Mesendoderm (in vitro differentiated cells): ENCODE data around the gene KLHL26.
"Not testable (repeated sequence)": the region's sequence is repeated elsewhere in the genome, so short reads cannot be mapped to it uniquely, and the experiment has no call there.

Experiments used
- DNase-seq: peaks from one replicate; pipeline ENCODE4 v3.0.0; 2013
- H2AK5ac ChIP-seq: 2 replicates; pipeline ENCODE4 v1.6.1; 2013; ENCODE audit warnings: low read length, inconsistent platforms
- H2BK120ac ChIP-seq: 2 replicates; pipeline ENCODE4 v1.6.1; 2013; ENCODE audit warnings: low read depth, mild to moderate bottlenecking, low read length, moderate library complexity, mixed read lengths
- H2BK15ac ChIP-seq: replicated peaks from 2 replicates; pipeline ENCODE4 v1.6.1; 2013; ENCODE audit warnings: low read depth, mild to moderate bottlenecking, moderate library complexity
- H2BK5ac ChIP-seq: 2 replicates; pipeline ENCODE4 v1.6.1; 2013; ENCODE audit warnings: low read length, inconsistent platforms
- H3K18ac ChIP-seq: 2 replicates; pipeline ENCODE4 v1.6.1; 2013; ENCODE audit warnings: mild to moderate bottlenecking, low read length, mixed read lengths
- H3K23ac ChIP-seq: one replicate; pipeline ENCODE4 v1.6.1; 2013; ENCODE audit warnings: low read length
- H3K27ac ChIP-seq: 2 replicates; pipeline ENCODE4 v1.5.1; 2013; ENCODE audit warnings: low read depth, mild to moderate bottlenecking, inconsistent platforms, low read length, moderate library complexity
- H3K27me3 ChIP-seq: 2 replicates; pipeline ENCODE4 v1.6.1; 2013; ENCODE audit warnings: low read length, control low read depth, mild to moderate bottlenecking, inconsistent platforms; ENCODE audit not compliant: insufficient read depth, poor library complexity
- H3K36me3 ChIP-seq: 2 replicates; pipeline ENCODE4 v1.6.1; 2013; ENCODE audit warnings: low read length, inconsistent platforms; ENCODE audit not compliant: control insufficient read depth, insufficient read depth
- H3K4ac ChIP-seq: one replicate; pipeline ENCODE4 v1.6.1; 2013; ENCODE audit warnings: low read depth, mild to moderate bottlenecking, low read length, moderate library complexity
- H3K4me1 ChIP-seq: 2 replicates; pipeline ENCODE4 v1.6.1; 2013; ENCODE audit warnings: low read depth, low read length, inconsistent platforms; ENCODE audit not compliant: control insufficient read depth
- H3K4me2 ChIP-seq: 2 replicates; pipeline ENCODE4 v1.6.1; 2013; ENCODE audit warnings: low read length
- H3K4me3 ChIP-seq: 2 replicates; pipeline ENCODE4 v1.5.1; 2013; ENCODE audit warnings: mild to moderate bottlenecking, low read length
- H3K56ac ChIP-seq: one replicate; pipeline ENCODE4 v1.6.1; 2013; ENCODE audit warnings: low read length
- H3K79me1 ChIP-seq: 2 replicates; pipeline ENCODE4 v1.6.1; 2013; ENCODE audit warnings: low read length, inconsistent platforms
- H3K79me2 ChIP-seq: 2 replicates; pipeline ENCODE4 v1.6.1; 2013; ENCODE audit warnings: mild to moderate bottlenecking, low read length; ENCODE audit not compliant: control insufficient read depth, insufficient read depth
- H3K9ac ChIP-seq: 2 replicates; pipeline ENCODE4 v1.6.1; 2013; ENCODE audit warnings: low read length, inconsistent platforms
- H4K5ac ChIP-seq: one replicate; pipeline ENCODE4 v1.6.1; 2013; ENCODE audit warnings: low read length
- H4K8ac ChIP-seq: one replicate; pipeline ENCODE4 v1.6.1; 2013; ENCODE audit warnings: low read depth, mild to moderate bottlenecking, control low read depth, low read length, moderate library complexity
- WGBS: extraction: QIAGEN DNeasy Blood & Tissue Kit; methylation state at CpG from one replicate; pipeline ENCODE4 v1.1.7; 2013; ENCODE audit warnings: low lambda C conversion rate, missing lambda C conversion rate; ENCODE audit not compliant: insufficient coverage; ENCODE audit errors: extremely low coverage; 5-methylcytosine and 5-hydroxymethylcytosine counted together

KLHL26 gene

GRCh38 chr19:18599485-18599884 is 37.3 kb upstream of the KLHL26 start:
- no peaks in the 10 kb centered on the region for H3K79me1 ChIP-seq
- no peak overlapping the region for H2BK120ac ChIP-seq
- no peak overlapping the region for H2BK5ac ChIP-seq
- no peak for DNase-seq
- no peak overlapping the region for H3K4me3 ChIP-seq
- H2BK15ac ChIP-seq = no peak overlapping the region
- H3K9ac ChIP-seq = no peak overlapping the region
- no peak overlapping the region for H3K18ac ChIP-seq
- H3K36me3 ChIP-seq = no peaks in the 10 kb centered on the region
- no peak overlapping the region for H3K4me2 ChIP-seq
- H3K27ac ChIP-seq = no peak overlapping the region
- no peak overlapping the region for H3K23ac ChIP-seq
- H3K79me2 ChIP-seq = no peaks in the 10 kb centered on the region
- no peak overlapping the region for H2AK5ac ChIP-seq
- no CpG with 5 or more reads among the region's 20 CpGs for WGBS
- H3K27me3 ChIP-seq = no peaks in the 10 kb centered on the region
- H3K4ac ChIP-seq = no peak overlapping the region
- H4K8ac ChIP-seq = no peak overlapping the region
- no peak overlapping the region for H4K5ac ChIP-seq
- peaks cover 8% of the 10 kb centered on the region for H3K4me1 ChIP-seq
- no peak overlapping the region for H3K56ac ChIP-seq

- H3K36me3 ChIP-seq, H3K27me3 ChIP-seq, H3K4me3 ChIP-seq, H2BK5ac ChIP-seq, H3K4me2 ChIP-seq, H3K27ac ChIP-seq, H3K4ac ChIP-seq, H3K79me2 ChIP-seq, H2AK5ac ChIP-seq, H3K79me1 ChIP-seq, H3K9ac ChIP-seq, H2BK15ac ChIP-seq, H4K5ac ChIP-seq, H3K56ac ChIP-seq, H3K4me1 ChIP-seq, DNase-seq, H3K18ac ChIP-seq, H3K23ac ChIP-seq, H4K8ac ChIP-seq, H2BK120ac ChIP-seq: not testable (repeated sequence)
- no CpG with 5 or more reads among the region's 15 CpGs for WGBS
Observed at GRCh38 chr19:18600692-18601397, 36.0 kb upstream of the KLHL26 start.

GRCh38 chr19:18601875-18602274 is 35.0 kb upstream of the KLHL26 start:
- no peaks in the 10 kb centered on the region for H3K36me3 ChIP-seq
- no CpG with 5 or more reads among the region's 4 CpGs for WGBS

GRCh38 chr19:18603255-18603957 is 33.4 kb upstream of the KLHL26 start:
- WGBS = no CpG with 5 or more reads among the region's 32 CpGs
- Histone ChIP-seq H3K4me2 (peak overlapping the region; percentile 26), H3K79me2 (no peaks in the 10 kb centered on the region), H3K18ac (peak overlapping the region; percentile 22), H2BK5ac (no peak overlapping the region), H3K36me3 (no peaks in the 10 kb centered on the region), H4K8ac (no peak overlapping the region), H3K27ac (no peak overlapping the region), H3K27me3 (peaks cover 23% of the 10 kb centered on the region), H2BK15ac (no peak overlapping the region), H3K4ac (no peak overlapping the region), H3K79me1 (no peaks in the 10 kb centered on the region), H4K5ac (no peak overlapping the region), H3K56ac (peak overlapping the region; percentile 77), H3K9ac (peak overlapping the region; percentile 51), H2BK120ac (no peak overlapping the region), H3K4me3 (no peak overlapping the region), H3K4me1 (peaks cover 2% of the 10 kb centered on the region), H2AK5ac (no peak overlapping the region), H3K23ac (no peak overlapping the region)
- peak; percentile 70 for DNase-seq

More at GRCh38 chr19:18601875-18602274, 35.0 kb upstream of the KLHL26 start:
- Histone ChIP-seq H3K4me2 (no peak overlapping the region), H3K56ac (no peak overlapping the region), H3K79me1 (no peaks in the 10 kb centered on the region), H2AK5ac (no peak overlapping the region), H3K9ac (no peak overlapping the region), H4K5ac (no peak overlapping the region), H4K8ac (no peak overlapping the region), H3K4me1 (peaks cover 2% of the 10 kb centered on the region), H3K4me3 (no peak overlapping the region), H3K4ac (no peak overlapping the region), H2BK15ac (no peak overlapping the region), H2BK120ac (no peak overlapping the region), H3K79me2 (no peaks in the 10 kb centered on the region), H3K27ac (no peak overlapping the region), H2BK5ac (no peak overlapping the region), H3K27me3 (peaks cover 11% of the 10 kb centered on the region), H3K23ac (no peak overlapping the region), H3K18ac (no peak overlapping the region)
- DNase-seq = no peak

GRCh38 chr19:18603958-18604819 is 32.6 kb upstream of the KLHL26 start:
- peaks cover 25% of the 10 kb centered on the region for H3K27me3 ChIP-seq
- no peak overlapping the region for H3K4me2 ChIP-seq
- H4K8ac ChIP-seq = no peak overlapping the region
- H2BK15ac ChIP-seq = no peak overlapping the region
- no peak overlapping the region for H2AK5ac ChIP-seq
- no peak overlapping the region for H3K4ac ChIP-seq
- no CpG with 5 or more reads among the region's 26 CpGs for WGBS
- no peak for DNase-seq
- no peak overlapping the region for H2BK120ac ChIP-seq
- no peak overlapping the region for H3K4me3 ChIP-seq
- no peak overlapping the region for H3K23ac ChIP-seq
- H3K36me3 ChIP-seq = no peaks in the 10 kb centered on the region
- no peak overlapping the region for H3K27ac ChIP-seq
- no peaks in the 10 kb centered on the region for H3K79me1 ChIP-seq
- no peaks in the 10 kb centered on the region for H3K79me2 ChIP-seq
- H2BK5ac ChIP-seq = no peak overlapping the region
- peak overlapping the region; percentile 47 for H3K9ac ChIP-seq
- peak overlapping the region; percentile 22 for H3K18ac ChIP-seq
- H3K56ac ChIP-seq = peak overlapping the region; percentile 76
- H3K4me1 ChIP-seq = peaks cover 2% of the 10 kb centered on the region
- H4K5ac ChIP-seq = no peak overlapping the region
